HEK293T (cell line): ENCODE results near the gene SNAPC4.

Source experiments
- CTCF ChIA-PET: fragments of 350-600 bp; formaldehyde crosslinking; extraction: SDS; loops from one replicate; lab custom pipeline; 2021; ENCODE audit warnings: antibody characterized with exemption, inconsistent platforms; lab: Yijun Ruan, JAX
- POLR2A ChIA-PET: fragments of 350-600 bp; formaldehyde crosslinking; extraction: SDS; loops from one replicate; lab custom pipeline; 2020; ENCODE audit warnings: antibody characterized with exemption, inconsistent platforms; lab: Yijun Ruan, JAX
- DNase-seq: peaks from one replicate; pipeline ENCODE4 v3.0.0; 2012; ENCODE audit warnings: mixed read lengths; ENCODE audit errors: extremely low spot score
- ARNT ChIP-seq: fragments of 450-650 bp; IDR thresholded peaks from 2 replicates; pipeline ENCODE4 v1.6.1; 2017; ENCODE audit warnings: mild to moderate bottlenecking
- BHLHE40 ChIP-seq: fragments of 450-650 bp; IDR thresholded peaks from 2 replicates; pipeline ENCODE4 v1.6.1; 2016; ENCODE audit warnings: mild to moderate bottlenecking, moderate library complexity, borderline replicate concordance
- CTBP1 ChIP-seq: fragments of 450-650 bp; IDR thresholded peaks from 2 replicates; pipeline ENCODE4 v1.6.1; 2016; ENCODE audit warnings: borderline replicate concordance
- ELF4 ChIP-seq: fragments of 450-650 bp; IDR thresholded peaks from 2 replicates; pipeline ENCODE4 v1.6.1; 2017; ENCODE audit warnings: antibody characterized with exemption
- FOXA1 ChIP-seq: fragments of 450-650 bp; IDR thresholded peaks from 2 replicates; pipeline ENCODE4 v1.6.1; 2016; ENCODE audit warnings: mild to moderate bottlenecking
- FOXK2 ChIP-seq: fragments of 450-650 bp; IDR thresholded peaks from 2 replicates; pipeline ENCODE4 v1.6.1; 2016; ENCODE audit warnings: mild to moderate bottlenecking
- FOXM1 ChIP-seq: fragments of 450-650 bp; IDR thresholded peaks from 2 replicates; pipeline ENCODE4 v1.6.1; 2017; ENCODE audit warnings: mild to moderate bottlenecking, borderline replicate concordance
- HDGF ChIP-seq: fragments of 450-650 bp; IDR thresholded peaks from 2 replicates; pipeline ENCODE4 v1.6.1; 2017; ENCODE audit warnings: antibody characterized with exemption, borderline replicate concordance
- L3MBTL2 ChIP-seq: fragments of 450-650 bp; conservative IDR thresholded peaks from 2 replicates; pipeline ENCODE4 v1.6.1; 2016; ENCODE audit warnings: mild to moderate bottlenecking
- LEF1 ChIP-seq: fragments of 450-650 bp; IDR thresholded peaks from 2 replicates; pipeline ENCODE4 v1.6.1; 2017; ENCODE audit warnings: mild to moderate bottlenecking, borderline replicate concordance
- NFRKB ChIP-seq: fragments of 450-650 bp; IDR thresholded peaks from 2 replicates; pipeline ENCODE4 v1.6.1; 2016; ENCODE audit warnings: mild to moderate bottlenecking, moderate library complexity
- PKNOX1 ChIP-seq: fragments of 450-650 bp; IDR thresholded peaks from 2 replicates; pipeline ENCODE4 v1.6.1; 2016
- SP1 ChIP-seq: fragments of 450-650 bp; IDR thresholded peaks from 2 replicates; pipeline ENCODE4 v1.6.1; 2017
- SUZ12 ChIP-seq: fragments of 450-650 bp; IDR thresholded peaks from 2 replicates; pipeline ENCODE4 v1.6.1; 2016; ENCODE audit warnings: mild to moderate bottlenecking
- TARDBP ChIP-seq: fragments of 450-650 bp; IDR thresholded peaks from 2 replicates; pipeline ENCODE4 v1.6.1; 2016
- ZNF384 ChIP-seq: fragments of 450-650 bp; IDR thresholded peaks from 2 replicates; pipeline ENCODE4 v1.6.1; 2016

SNAPC4 gene

GRCh38 chr9:136395020-136395340 lies 5.0 kb downstream of the SNAPC4 start:
- DNase-seq: no peak
- CTCF ChIA-PET: no interaction called here
- POLR2A ChIA-PET: no interaction called here

GRCh38 chr9:136394312-136395019 lies 5.5 kb downstream of the SNAPC4 start:
- ChIA-PET CTCF (no interaction called here), POLR2A (no interaction called here)
- DNase-seq: no peak
- no peak for TF ChIP-seq FOXA1
- TF ChIP-seq FOXK2: no peak
- TF ChIP-seq PKNOX1: no peak
- TF ChIP-seq CTBP1: no peak
- no peak for TF ChIP-seq BHLHE40
- no peak for TF ChIP-seq ARNT
- TF ChIP-seq FOXM1: no peak
- TF ChIP-seq ELF4: no peak
- TF ChIP-seq NFRKB: no peak
- no peak for TF ChIP-seq TARDBP
- TF ChIP-seq LEF1: no peak
- TF ChIP-seq L3MBTL2: no peak
- no peak for TF ChIP-seq ZNF384
- TF ChIP-seq SUZ12: no peak
- TF ChIP-seq HDGF: no peak
- no peak for TF ChIP-seq SP1

More at GRCh38 chr9:136395020-136395340, 5.0 kb downstream of the SNAPC4 start:
- TF ChIP-seq ELF4: no peak
- no peak for TF ChIP-seq ZNF384
- no peak for TF ChIP-seq FOXA1
- no peak for TF ChIP-seq NFRKB
- TF ChIP-seq HDGF: no peak
- TF ChIP-seq L3MBTL2: no peak
- no peak for TF ChIP-seq CTBP1
- TF ChIP-seq FOXM1: no peak
- no peak for TF ChIP-seq LEF1
- no peak for TF ChIP-seq ARNT

GRCh38 chr9:136393531-136393930 lies 6.4 kb downstream of the SNAPC4 start:
- ChIA-PET CTCF (no interaction called here), POLR2A (no interaction called here)
- DNase-seq: no peak
- TF ChIP-seq PKNOX1: no peak
- no peak for TF ChIP-seq BHLHE40
- no peak for TF ChIP-seq LEF1
- no peak for TF ChIP-seq FOXK2
- no peak for TF ChIP-seq CTBP1
- TF ChIP-seq FOXA1: no peak
- TF ChIP-seq SUZ12: no peak
- no peak for TF ChIP-seq ZNF384
- no peak for TF ChIP-seq SP1
- no peak for TF ChIP-seq ELF4
- no peak for TF ChIP-seq TARDBP
- TF ChIP-seq NFRKB: no peak
- TF ChIP-seq ARNT: no peak
- TF ChIP-seq HDGF: no peak
- TF ChIP-seq L3MBTL2: no peak
- TF ChIP-seq FOXM1: no peak

GRCh38 chr9:136392538-136393449 lies 7.2 kb downstream of the SNAPC4 start:
- DNase-seq: no peak
- ChIA-PET POLR2A (interaction anchor here (0.5 to 1.0 kb wide), 2 partner anchors 10 to 30 kb away, joined by 3 read pairs; no protein-coding TSS in a partner anchor), CTCF (no interaction called here)
- TF ChIP-seq SP1 (no peak), ZNF384 (no peak), PKNOX1 (no peak), ARNT (no peak), ELF4 (no peak), L3MBTL2 (no peak), FOXM1 (no peak), FOXA1 (no peak), FOXK2 (no peak), HDGF (no peak), BHLHE40 (no peak), SUZ12 (no peak)

- DNase-seq: no peak
- ChIA-PET POLR2A (interaction anchor here (0.5 to 1.0 kb wide), 2 partner anchors 11 to 29 kb away, joined by 3 read pairs; no protein-coding TSS in a partner anchor), CTCF (no interaction called here)
- no peak for TF ChIP-seq SUZ12
- TF ChIP-seq L3MBTL2: no peak
- no peak for TF ChIP-seq BHLHE40
- no peak for TF ChIP-seq ELF4
- TF ChIP-seq FOXM1: no peak
- no peak for TF ChIP-seq LEF1
- no peak for TF ChIP-seq ARNT
- no peak for TF ChIP-seq NFRKB
- no peak for TF ChIP-seq TARDBP
- TF ChIP-seq CTBP1: no peak
- TF ChIP-seq FOXA1: no peak
- TF ChIP-seq FOXK2: no peak
Observed at GRCh38 chr9:136391737-136392537, 8.0 kb downstream of the SNAPC4 start.
